Mucosa of stomach (tissue), 1 donor: ENCODE data around the gene RELCH.

ENCODE experiments used
- H3K27me3 ChIP-seq: one replicate; pipeline ENCODE4 v1.7.0; 2013; ENCODE audit warnings: mild to moderate bottlenecking, low read length; ENCODE audit not compliant: control insufficient read depth, insufficient read depth
- H3K36me3 ChIP-seq: one replicate; pipeline ENCODE4 v1.7.0; 2013; ENCODE audit warnings: low read length; ENCODE audit not compliant: control insufficient read depth, insufficient read depth
- H3K4me1 ChIP-seq: one replicate; pipeline ENCODE4 v1.7.0; 2013; ENCODE audit warnings: mild to moderate bottlenecking, low read length; ENCODE audit not compliant: control insufficient read depth, insufficient read depth
- H3K4me3 ChIP-seq: one replicate; pipeline ENCODE4 v1.7.0; 2013; ENCODE audit warnings: low read length
- H3K9ac ChIP-seq: one replicate; pipeline ENCODE4 v1.7.0; 2013; ENCODE audit warnings: mild to moderate bottlenecking, low read length, moderate library complexity
- H3K9me3 ChIP-seq: one replicate; pipeline ENCODE4 v1.7.0; 2013; ENCODE audit warnings: mild to moderate bottlenecking, low read length, moderate library complexity; ENCODE audit not compliant: control insufficient read depth
- donor health status: Pancreatic carcinoma.

The RELCH gene, protein sequence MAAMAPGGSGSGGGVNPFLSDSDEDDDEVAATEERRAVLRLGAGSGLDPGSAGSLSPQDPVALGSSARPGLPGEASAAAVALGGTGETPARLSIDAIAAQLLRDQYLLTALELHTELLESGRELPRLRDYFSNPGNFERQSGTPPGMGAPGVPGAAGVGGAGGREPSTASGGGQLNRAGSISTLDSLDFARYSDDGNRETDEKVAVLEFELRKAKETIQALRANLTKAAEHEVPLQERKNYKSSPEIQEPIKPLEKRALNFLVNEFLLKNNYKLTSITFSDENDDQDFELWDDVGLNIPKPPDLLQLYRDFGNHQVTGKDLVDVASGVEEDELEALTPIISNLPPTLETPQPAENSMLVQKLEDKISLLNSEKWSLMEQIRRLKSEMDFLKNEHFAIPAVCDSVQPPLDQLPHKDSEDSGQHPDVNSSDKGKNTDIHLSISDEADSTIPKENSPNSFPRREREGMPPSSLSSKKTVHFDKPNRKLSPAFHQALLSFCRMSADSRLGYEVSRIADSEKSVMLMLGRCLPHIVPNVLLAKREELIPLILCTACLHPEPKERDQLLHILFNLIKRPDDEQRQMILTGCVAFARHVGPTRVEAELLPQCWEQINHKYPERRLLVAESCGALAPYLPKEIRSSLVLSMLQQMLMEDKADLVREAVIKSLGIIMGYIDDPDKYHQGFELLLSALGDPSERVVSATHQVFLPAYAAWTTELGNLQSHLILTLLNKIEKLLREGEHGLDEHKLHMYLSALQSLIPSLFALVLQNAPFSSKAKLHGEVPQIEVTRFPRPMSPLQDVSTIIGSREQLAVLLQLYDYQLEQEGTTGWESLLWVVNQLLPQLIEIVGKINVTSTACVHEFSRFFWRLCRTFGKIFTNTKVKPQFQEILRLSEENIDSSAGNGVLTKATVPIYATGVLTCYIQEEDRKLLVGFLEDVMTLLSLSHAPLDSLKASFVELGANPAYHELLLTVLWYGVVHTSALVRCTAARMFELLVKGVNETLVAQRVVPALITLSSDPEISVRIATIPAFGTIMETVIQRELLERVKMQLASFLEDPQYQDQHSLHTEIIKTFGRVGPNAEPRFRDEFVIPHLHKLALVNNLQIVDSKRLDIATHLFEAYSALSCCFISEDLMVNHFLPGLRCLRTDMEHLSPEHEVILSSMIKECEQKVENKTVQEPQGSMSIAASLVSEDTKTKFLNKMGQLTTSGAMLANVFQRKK

DNA sequence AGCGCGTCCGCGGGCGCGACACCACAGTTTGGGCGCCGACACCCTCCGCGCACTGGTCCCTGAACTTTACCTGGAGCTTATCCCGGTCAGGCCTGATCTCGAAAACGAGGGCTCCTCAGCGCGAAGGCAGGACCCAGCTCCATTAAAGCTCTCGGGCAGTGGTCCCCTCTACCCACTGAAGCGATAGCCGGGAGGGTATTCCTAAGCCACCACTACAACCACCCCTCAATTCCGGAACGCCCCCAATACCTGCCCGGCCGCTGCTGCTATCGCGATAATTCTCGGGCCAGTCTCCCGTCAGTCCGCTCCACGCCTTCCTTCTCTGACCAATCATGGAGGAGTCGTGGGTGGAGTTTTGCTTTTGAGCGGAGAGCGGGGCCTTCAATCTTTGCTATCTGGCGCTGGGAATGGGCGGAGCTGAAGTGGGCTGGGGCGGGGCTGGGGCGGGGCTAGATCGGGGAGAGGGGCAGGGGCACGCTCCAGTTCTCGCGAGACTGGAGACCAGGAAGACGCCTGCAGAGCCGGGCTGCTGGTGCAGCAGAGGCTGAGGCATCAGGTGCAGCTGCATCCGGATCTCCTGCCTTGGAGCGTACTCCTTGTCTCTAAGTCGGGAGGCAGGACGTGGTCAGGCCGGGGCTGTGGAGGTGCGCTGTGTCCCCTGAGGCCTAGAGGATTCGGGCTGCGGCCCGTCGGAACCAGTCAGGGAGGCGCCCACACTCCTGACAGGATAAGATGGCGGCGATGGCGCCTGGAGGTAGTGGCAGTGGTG, at the start of gene RELCH, which contains the start of gene PIGN:
Gene RELCH (plus strand): TSS at position 482 of the 769 bp plus-strand sequence. CDS start 251 bp downstream, at position 733.
Gene PIGN (minus strand): TSS at position 283 of the 769 bp plus-strand sequence. CDS start 25,703 bp downstream, outside the sequence.
- Histone ChIP-seq H3K4me3 (peak within 1 kb of the TSS; percentile 99), H3K27me3 (no peaks in the 10 kb centered on the region), H3K36me3 (no peaks in the 10 kb centered on the region), H3K9me3 (no peaks in the 10 kb centered on the region), H3K4me1 (peaks cover 4% of the 10 kb centered on the region), H3K9ac (peak within 1 kb of the TSS; percentile 96)

GRCh38 chr18:62138461-62139235, 48.4 kb upstream of the RELCH start:
- Histone ChIP-seq H3K9me3 (no peaks in the 10 kb centered on the region), H3K27me3 (no peaks in the 10 kb centered on the region), H3K9ac (no peak overlapping the region), H3K4me1 (no peaks in the 10 kb centered on the region), H3K4me3 (no peak overlapping the region), H3K36me3 (no peaks in the 10 kb centered on the region)

DNA sequence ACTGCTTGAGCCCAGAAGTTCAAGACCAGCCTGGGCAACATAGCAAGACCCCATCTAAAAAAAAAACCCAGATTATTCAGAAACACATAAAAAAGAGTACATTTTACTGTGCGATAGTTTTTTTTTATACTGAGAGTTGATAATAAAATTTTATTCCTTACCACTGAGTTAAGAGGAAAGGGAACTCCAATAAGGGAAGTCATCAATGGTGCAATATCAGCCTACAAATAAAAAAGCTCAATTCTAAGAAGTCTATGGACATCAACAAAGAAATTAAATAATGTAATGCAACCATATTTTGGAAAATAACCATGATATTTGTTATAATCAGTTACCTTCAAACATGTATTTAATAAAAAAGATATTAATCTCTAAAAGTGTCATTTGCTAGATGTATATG, 46.8 kb upstream of the RELCH start:
- H3K4me3 ChIP-seq: no peak overlapping the region
- H3K4me1 ChIP-seq: no peaks in the 10 kb centered on the region
- no peaks in the 10 kb centered on the region for H3K9me3 ChIP-seq
- H3K27me3 ChIP-seq: no peaks in the 10 kb centered on the region
- H3K36me3 ChIP-seq: no peaks in the 10 kb centered on the region
- no peak overlapping the region for H3K9ac ChIP-seq

GRCh38 chr18:62144338-62144737, 42.7 kb upstream of the RELCH start:
- Histone ChIP-seq H3K9me3 (no peaks in the 10 kb centered on the region), H3K27me3 (no peaks in the 10 kb centered on the region), H3K9ac (no peak overlapping the region), H3K36me3 (no peaks in the 10 kb centered on the region), H3K4me1 (no peaks in the 10 kb centered on the region), H3K4me3 (no peak overlapping the region)

- Histone ChIP-seq H3K4me1 (no peaks in the 10 kb centered on the region), H3K9ac (no peak overlapping the region), H3K27me3 (no peaks in the 10 kb centered on the region), H3K4me3 (no peak overlapping the region), H3K36me3 (no peaks in the 10 kb centered on the region), H3K9me3 (no peaks in the 10 kb centered on the region)
Observed at GRCh38 chr18:62151068-62151771, 35.8 kb upstream of the RELCH start.

DNA sequence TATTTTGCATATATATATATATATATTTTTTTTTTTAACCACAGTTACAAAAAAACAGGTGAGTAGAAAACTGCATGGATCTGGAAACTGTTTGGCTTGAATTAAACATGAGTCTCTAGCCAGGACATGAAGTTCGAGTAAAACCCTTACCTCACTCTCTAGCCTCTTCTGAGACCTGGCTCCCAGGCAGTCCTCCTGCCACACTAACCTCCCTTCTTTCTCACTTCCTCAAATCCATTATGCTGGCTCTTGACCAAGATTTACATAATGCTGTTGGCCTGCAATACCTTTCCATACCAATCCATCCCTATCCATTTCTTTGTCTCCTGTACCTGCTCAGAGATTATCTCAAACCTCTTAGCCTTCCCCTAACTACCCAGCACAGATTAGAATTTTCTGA, 34.2 kb upstream of the RELCH start:
- no peak overlapping the region for H3K4me3 ChIP-seq
- no peaks in the 10 kb centered on the region for H3K36me3 ChIP-seq
- no peaks in the 10 kb centered on the region for H3K4me1 ChIP-seq
- H3K9ac ChIP-seq: no peak overlapping the region
- no peaks in the 10 kb centered on the region for H3K27me3 ChIP-seq
- no peaks in the 10 kb centered on the region for H3K9me3 ChIP-seq

GRCh38 chr18:62157843-62158242, 29.2 kb upstream of the RELCH start:
- no peak overlapping the region for H3K4me3 ChIP-seq
- no peak overlapping the region for H3K9ac ChIP-seq
- H3K36me3 ChIP-seq: no peaks in the 10 kb centered on the region
- H3K9me3 ChIP-seq: no peaks in the 10 kb centered on the region
- H3K4me1 ChIP-seq: no peaks in the 10 kb centered on the region
- H3K27me3 ChIP-seq: no peaks in the 10 kb centered on the region

DNA sequence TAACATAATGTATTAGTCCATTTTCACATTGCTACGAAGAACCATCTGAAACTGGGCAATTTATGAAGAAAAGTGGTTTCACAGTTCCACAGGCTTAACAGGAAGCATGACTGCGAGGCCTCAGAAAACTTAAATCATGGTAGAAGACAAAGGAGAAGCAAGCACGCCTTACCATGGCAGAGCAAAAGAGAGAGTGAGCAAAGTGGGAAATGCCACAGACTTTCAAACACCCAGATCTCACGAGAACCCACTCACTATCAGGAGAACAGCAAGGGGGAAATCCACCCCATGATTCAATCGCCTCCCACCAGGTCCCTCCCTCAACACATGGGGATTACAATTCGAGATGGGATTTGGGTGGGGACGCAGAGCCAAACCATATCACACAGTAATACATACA, 22.7 kb upstream of the RELCH start:
- H3K4me1 ChIP-seq: no peaks in the 10 kb centered on the region
- H3K9ac ChIP-seq: no peak overlapping the region
- no peaks in the 10 kb centered on the region for H3K36me3 ChIP-seq
- no peak overlapping the region for H3K4me3 ChIP-seq
- no peaks in the 10 kb centered on the region for H3K27me3 ChIP-seq
- no peaks in the 10 kb centered on the region for H3K9me3 ChIP-seq

DNA sequence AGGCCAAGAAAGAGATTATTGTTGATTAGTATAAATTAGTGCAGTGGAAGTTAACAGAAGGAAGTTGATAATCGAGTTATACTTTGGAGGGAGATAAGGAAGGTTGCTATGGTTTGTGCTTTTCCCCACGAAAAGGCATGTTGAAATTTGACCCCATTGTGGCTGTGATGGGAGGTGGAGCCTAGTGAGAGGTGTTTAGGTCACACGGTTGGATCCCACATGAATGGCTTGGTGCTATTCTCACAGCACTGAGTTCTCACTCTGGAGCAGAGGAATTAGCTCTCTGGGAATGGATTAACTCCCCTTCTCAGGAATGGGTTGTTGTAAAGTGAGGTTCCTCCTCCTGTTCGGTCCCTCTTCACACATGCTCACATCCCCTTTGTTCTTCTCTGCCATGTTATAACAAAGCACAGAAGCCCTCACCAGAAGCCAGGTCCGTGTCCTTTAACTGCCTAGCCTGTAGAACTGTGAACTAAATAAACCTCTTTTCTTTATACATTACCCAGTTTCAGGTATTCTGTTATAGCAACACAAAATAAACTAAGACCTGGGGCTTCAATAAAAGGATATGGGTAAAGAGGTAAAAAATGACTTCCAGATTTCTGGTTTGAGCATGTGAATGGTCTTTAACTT, 22.1 kb upstream of the RELCH start:
- no peak overlapping the region for H3K4me3 ChIP-seq
- no peaks in the 10 kb centered on the region for H3K4me1 ChIP-seq
- no peaks in the 10 kb centered on the region for H3K27me3 ChIP-seq
- H3K36me3 ChIP-seq: no peaks in the 10 kb centered on the region
- no peak overlapping the region for H3K9ac ChIP-seq
- H3K9me3 ChIP-seq: no peaks in the 10 kb centered on the region

DNA sequence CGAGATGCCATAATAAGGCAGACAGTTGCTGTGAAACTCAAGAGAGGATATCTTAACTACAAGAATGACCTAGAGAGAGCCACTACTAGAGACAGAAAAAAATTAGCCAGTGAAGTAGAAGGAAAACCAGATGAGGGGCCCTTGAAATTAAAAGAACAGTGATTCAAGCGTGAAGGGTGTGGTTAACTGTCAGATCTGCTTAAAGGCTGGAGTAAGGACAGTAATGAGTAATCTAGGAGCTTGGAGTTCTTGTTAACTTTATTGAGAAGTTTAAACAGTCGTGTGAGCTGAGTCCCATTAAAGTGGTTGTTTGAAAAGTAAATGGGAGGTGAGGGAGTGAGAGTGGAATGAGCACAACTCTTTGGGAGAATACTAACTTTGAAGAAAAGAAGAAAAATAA, 21.5 kb upstream of the RELCH start:
- H3K9ac ChIP-seq: no peak overlapping the region
- no peak overlapping the region for H3K4me3 ChIP-seq
- H3K36me3 ChIP-seq: no peaks in the 10 kb centered on the region
- no peaks in the 10 kb centered on the region for H3K27me3 ChIP-seq
- H3K4me1 ChIP-seq: no peaks in the 10 kb centered on the region
- H3K9me3 ChIP-seq: no peaks in the 10 kb centered on the region
